T-cell (primary cell): ENCODE measurements around the gene MTR. TPM values are rescaled to one million over a fixed set of nuclear protein-coding genes. Genes with fewer than 3 reads are reported as not detected.

Experiments
- ATAC-seq, 4 experiments: fragments of 200-7000 bp in 3 of 4; fragments of 150-1000 bp in 1 of 4; cut with Tn5 transposase; replicated peaks in 1 of 4; 1 replicate in 3 of 4; 2 replicates in 1 of 4; pipeline ENCODE4 v1.10.0; 2021; ENCODE audit warnings: moderate library complexity in 3 of 4, mild to moderate bottlenecking in 2 of 4, moderate number of reproducible peaks in 1 of 4
- CTCF ChIA-PET, 2 donors: fragments of 300-600 bp; sonication (Branson Sonifier 250); formaldehyde crosslinking; loops; one replicate each; lab custom pipeline; 2022; ENCODE audit warnings: antibody characterized with exemption in 2 of 2; lab: Charles Lee
- POLR2A ChIA-PET, 2 donors: fragments of 300-600 bp; sonication (Branson Sonifier 250); formaldehyde crosslinking; loops; one replicate each; lab custom pipeline; 2022; ENCODE audit warnings: antibody characterized with exemption in 2 of 2; lab: Charles Lee
- DNase-seq, 35 experiments: peaks; one replicate each; pipeline versions ENCODE4 v3.0.0 to v3.0.0-alpha.2; 2013 to 2023
- H3K27ac ChIP-seq: one replicate; pipeline ENCODE4 v1.5.1; 2013; ENCODE audit warnings: low read length
- H3K27me3 ChIP-seq, 2 experiments: replicated peaks in 1 of 2; 1 replicate in 1 of 2; 2 replicates in 1 of 2; pipeline versions ENCODE4 v1.6.1 to v1.7.0; 2013; ENCODE audit warnings: low read length in 1 of 2, mixed read lengths in 1 of 2; ENCODE audit not compliant: control insufficient read depth in 2 of 2, insufficient read depth in 2 of 2; ENCODE audit errors: extremely low read depth in 1 of 2
- H3K36me3 ChIP-seq, 2 donors: 1 replicate in 1 of 2; 2 replicates in 1 of 2; pipeline versions ENCODE4 v1.6.1 to v1.7.0; 2013; ENCODE audit warnings: low read length in 1 of 2; ENCODE audit not compliant: control insufficient read depth in 2 of 2, insufficient read depth in 1 of 2; ENCODE audit errors: extremely low read depth in 1 of 2
- H3K4me1 ChIP-seq, 2 experiments: 1 replicate in 1 of 2; 2 replicates in 1 of 2; pipeline versions ENCODE4 v1.6.1 to v1.7.0; 2013; ENCODE audit warnings: low read length in 2 of 2, mixed read lengths in 1 of 2; ENCODE audit not compliant: insufficient read depth in 2 of 2, control insufficient read depth in 1 of 2; ENCODE audit errors: extremely low read depth in 1 of 2
- H3K4me3 ChIP-seq, 2 donors: 1 replicate in 1 of 2; 2 replicates in 1 of 2; pipeline versions ENCODE4 v1.5.1 to v1.7.0; 2013; ENCODE audit warnings: mild to moderate bottlenecking in 2 of 2, low read length in 1 of 2, moderate library complexity in 1 of 2; ENCODE audit not compliant: control insufficient read depth in 1 of 2; ENCODE audit errors: extremely low read depth in 1 of 2
- H3K9me3 ChIP-seq: 2 replicates; pipeline ENCODE4 v1.7.0; 2013
- H3K27ac Mint-ChIP-seq, 2 donors: one replicate each; pipeline ENCODE4 v1.8.0; 2020 to 2021; ENCODE audit warnings: mild to moderate bottlenecking in 2 of 2, mixed read lengths in 2 of 2
- H3K27me3 Mint-ChIP-seq, 2 donors: one replicate each; pipeline ENCODE4 v1.8.0; 2021 to 2022; ENCODE audit warnings: mixed read lengths in 2 of 2
- H3K36me3 Mint-ChIP-seq: one replicate; pipeline ENCODE4 v1.8.0; 2021; ENCODE audit warnings: mixed read lengths
- H3K4me1 Mint-ChIP-seq, 3 donors: one replicate each; pipeline ENCODE4 v1.8.0; 2020 to 2022; ENCODE audit warnings: mixed read lengths in 3 of 3, mild to moderate bottlenecking in 1 of 3
- H3K4me3 Mint-ChIP-seq, 3 donors: one replicate each; pipeline ENCODE4 v1.8.0; 2020 to 2022; ENCODE audit warnings: mild to moderate bottlenecking in 3 of 3, mixed read lengths in 3 of 3, moderate library complexity in 3 of 3
- H3K9me3 Mint-ChIP-seq, 3 donors: one replicate each; pipeline ENCODE4 v1.8.0; 2020 to 2022; ENCODE audit warnings: mixed read lengths in 3 of 3
- WGBS: methylation state at CpG from one replicate; pipeline ENCODE4 v1.1.5; 2013; ENCODE audit warnings: missing lambda C conversion rate; ENCODE audit not compliant: insufficient coverage; 5-methylcytosine and 5-hydroxymethylcytosine counted together
- total RNA-seq, 35 experiments: library from RNA in 6 of 35; stranded (reverse) in 6 of 35; fragments of 120-200 nt in 1 of 35; gene quantifications; one replicate each; pipeline versions ENCODE4 v1.2.1 to v1.2.4 and lab custom pipeline; 2013 to 2026

Gene MTR
- total RNA-seq, 5 donors from 2014 or later (not counting 1 experiment from before 2014, with no cell fraction given): 49.8 to 61.5 (median 56.1) TPM

- Histone ChIP-seq H3K9me3 (no peaks in the 10 kb centered on the region), H3K27me3 (peaks cover 0 to 15% of the 10 kb centered on the region in 2 experiments), H3K4me3 (no peak overlapping the region), H3K36me3 (no peaks in the 10 kb centered on the region), H3K27ac (no peak overlapping the region), H3K4me1 (no peaks in the 10 kb centered on the region)
- ChIA-PET CTCF (interaction anchor here in 1 of 2 donors (0.6 to 0.7 kb wide), 2 partner anchors 61 to 221 kb away, joined by 4 to 5 read pairs; no protein-coding TSS in a partner anchor), POLR2A (no interaction called here)
- Mint-ChIP-seq H3K4me3 (no peak overlapping the region), H3K4me1 (no peaks in the 10 kb centered on the region), H3K27ac (no peak overlapping the region), H3K36me3 (no peaks in the 10 kb centered on the region), H3K27me3 (peaks cover 18 to 19% of the 10 kb centered on the region in 2 donors), H3K9me3 (no peaks in the 10 kb centered on the region)
- DNase-seq: no peak
- no peak for ATAC-seq
- WGBS: 100% methylated on average over 1 of the region's 4 CpGs
These were observed 43.2 kb upstream of the MTR start for GRCh38 chr1:236751935-236752334.

GRCh38 chr1:236753516-236753915 is 41.6 kb upstream of the MTR start:
- Histone ChIP-seq H3K4me1 (no peaks in the 10 kb centered on the region), H3K9me3 (no peaks in the 10 kb centered on the region), H3K27me3 (peaks cover 0 to 15% of the 10 kb centered on the region in 2 experiments), H3K27ac (no peak overlapping the region), H3K4me3 (no peak overlapping the region), H3K36me3 (no peaks in the 10 kb centered on the region)
- CTCF ChIA-PET: interaction anchor here (0.6 to 1.1 kb wide), 4 partner anchors 57 to 1523 kb away, joined by 3 to 6 read pairs (median 4); no protein-coding TSS in a partner anchor
- ATAC-seq (no peak), DNase-seq (peak in 1 of 35 experiments; percentile 12)
- no peak overlapping the region for H3K4me3 Mint-ChIP-seq
- no peaks in the 10 kb centered on the region for H3K4me1 Mint-ChIP-seq
- no peak overlapping the region for H3K27ac Mint-ChIP-seq
- 81% methylated on average over 4 of the region's 5 CpGs for WGBS
- H3K36me3 Mint-ChIP-seq: no peaks in the 10 kb centered on the region
- peaks cover 14 to 15% of the 10 kb centered on the region in 2 donors for H3K27me3 Mint-ChIP-seq
- POLR2A ChIA-PET: no interaction called here
- H3K9me3 Mint-ChIP-seq: no peaks in the 10 kb centered on the region

- no peaks in the 10 kb centered on the region for H3K4me1 ChIP-seq
- H3K4me3 ChIP-seq: no peak overlapping the region
- H3K9me3 ChIP-seq: no peaks in the 10 kb centered on the region
- peaks cover 0 to 15% of the 10 kb centered on the region in 2 experiments for H3K27me3 ChIP-seq
- H3K27ac Mint-ChIP-seq: no peak overlapping the region
- no peak overlapping the region for H3K27ac ChIP-seq
- WGBS: 96% methylated on average over 8 of the region's 14 CpGs
- ATAC-seq (no peak), DNase-seq (no peak)
- H3K4me1 Mint-ChIP-seq: no peaks in the 10 kb centered on the region
- H3K9me3 Mint-ChIP-seq: no peaks in the 10 kb centered on the region
- H3K36me3 ChIP-seq: no peaks in the 10 kb centered on the region
- no peaks in the 10 kb centered on the region for H3K36me3 Mint-ChIP-seq
- peaks cover 12 to 15% of the 10 kb centered on the region in 2 donors for H3K27me3 Mint-ChIP-seq
- ChIA-PET POLR2A (no interaction called here), CTCF (interaction anchor here (0.6 to 1.1 kb wide), 4 partner anchors 56 to 1523 kb away, joined by 3 to 6 read pairs (median 4); no protein-coding TSS in a partner anchor)
- no peak overlapping the region for H3K4me3 Mint-ChIP-seq
These were observed 41.1 kb upstream of the MTR start for GRCh38 chr1:236753964-236754363.

- Histone ChIP-seq H3K27me3 (peaks cover 0 to 13% of the 10 kb centered on the region in 2 experiments), H3K4me3 (no peak overlapping the region), H3K4me1 (no peaks in the 10 kb centered on the region), H3K36me3 (no peaks in the 10 kb centered on the region), H3K27ac (no peak overlapping the region), H3K9me3 (no peaks in the 10 kb centered on the region)
- Mint-ChIP-seq H3K4me1 (peaks cover 0 to 3% (median 1%) of the 10 kb centered on the region in 3 donors), H3K27ac (no peak overlapping the region), H3K9me3 (no peaks in the 10 kb centered on the region), H3K36me3 (no peaks in the 10 kb centered on the region), H3K27me3 (peaks cover 12 to 15% of the 10 kb centered on the region in 2 donors), H3K4me3 (no peak overlapping the region)
- ATAC-seq (no peak), DNase-seq (no peak)
- POLR2A ChIA-PET: no interaction called here
- WGBS: 84% methylated on average over 11 of the region's 18 CpGs
- CTCF ChIA-PET: no interaction called here
These were observed 40.4 kb upstream of the MTR start for GRCh38 chr1:236754525-236755210.

GRCh38 chr1:236757640-236758039 is 37.5 kb upstream of the MTR start:
- no peaks in the 10 kb centered on the region for H3K4me1 ChIP-seq
- Mint-ChIP-seq H3K9me3 (no peaks in the 10 kb centered on the region), H3K36me3 (no peaks in the 10 kb centered on the region), H3K27ac (no peak overlapping the region), H3K4me3 (no peak overlapping the region), H3K27me3 (peaks cover 4 to 6% of the 10 kb centered on the region in 2 donors), H3K4me1 (peaks cover 1 to 5% (median 3%) of the 10 kb centered on the region in 3 donors)
- DNase-seq: no peak
- no peaks in the 10 kb centered on the region for H3K9me3 ChIP-seq
- no peak for ATAC-seq
- H3K27ac ChIP-seq: no peak overlapping the region
- POLR2A ChIA-PET: no interaction called here
- no peaks in the 10 kb centered on the region for H3K36me3 ChIP-seq
- 100% methylated on average over 1 of the region's 2 CpGs for WGBS
- H3K4me3 ChIP-seq: no peak overlapping the region
- CTCF ChIA-PET: interaction anchor here in 1 of 2 donors (3.4 kb wide), 1 partner anchor 805 kb away, joined by 18 read pairs; no protein-coding TSS in a partner anchor
- H3K27me3 ChIP-seq: peaks cover 0 to 10% of the 10 kb centered on the region in 2 experiments

- Mint-ChIP-seq H3K27ac (no peak overlapping the region), H3K27me3 (peaks cover 6 to 14% of the 10 kb centered on the region in 2 donors), H3K4me3 (no peak overlapping the region), H3K4me1 (peaks cover 1 to 5% (median 3%) of the 10 kb centered on the region in 3 donors), H3K9me3 (no peaks in the 10 kb centered on the region), H3K36me3 (no peaks in the 10 kb centered on the region)
- CTCF ChIA-PET: interaction anchor here (0.5 to 3.4 kb wide), 20 partner anchors 9 to 803 kb away, joined by 3 to 18 read pairs (median 4); partner anchors contain the start of gene MTR (in 1 of the 2)
- DNase-seq (peak in 5 of 35 experiments; percentile 1 to 73 (median 9)), ATAC-seq (no peak)
- no peaks in the 10 kb centered on the region for H3K36me3 ChIP-seq
- H3K27me3 ChIP-seq: peaks cover 0 to 2% of the 10 kb centered on the region in 2 experiments
- no peaks in the 10 kb centered on the region for H3K9me3 ChIP-seq
- no peak overlapping the region for H3K4me3 ChIP-seq
- no peak overlapping the region for H3K27ac ChIP-seq
- WGBS: 63% methylated on average over 2 of the region's 3 CpGs
- H3K4me1 ChIP-seq: no peaks in the 10 kb centered on the region
- POLR2A ChIA-PET: interaction anchor here in 1 of 2 donors (0.6 kb wide), 1 partner anchor 70 kb away, joined by 3 read pairs; no protein-coding TSS in a partner anchor
These were observed 35.7 kb upstream of the MTR start for GRCh38 chr1:236759252-236759859.
